HG02852 (cell line): Measurements from ENCODE around the gene CCDC63.
"Not testable (repeated sequence)": the region's sequence is repeated elsewhere in the genome, so short reads cannot be mapped to it uniquely, and the experiment has no call there.

Experiments
- ATAC-seq: cut with Tn5 transposase; IDR thresholded peaks from one replicate; pipeline ENCODE4 v1.9.1; 2021; ENCODE audit warnings: mild to moderate bottlenecking, moderate library complexity; ENCODE audit not compliant: unreplicated experiment

CCDC63 gene

DNA sequence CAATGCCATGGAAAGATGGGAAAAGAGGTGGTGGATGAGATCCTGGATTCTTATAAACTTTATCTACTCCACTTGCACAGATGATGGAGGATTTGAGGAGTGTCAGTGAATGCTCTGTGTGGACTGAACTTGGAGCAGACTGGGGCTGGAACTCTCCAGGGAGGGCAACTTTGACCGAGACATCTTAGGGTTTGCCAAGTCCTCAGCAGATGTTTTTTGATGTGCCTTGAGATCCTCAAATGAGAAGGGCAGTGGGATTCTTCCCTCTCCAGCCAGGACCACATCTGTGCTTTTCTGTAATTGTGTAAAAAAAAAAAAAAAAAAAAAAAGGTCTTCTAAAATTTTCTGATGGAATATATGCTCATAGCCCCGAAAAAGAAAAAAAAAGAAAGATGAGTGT lies 96.6 kb downstream of the CCDC63 start:
- ATAC-seq = no peak

- ATAC-seq = no peak
Observed at GRCh38 chr12:110948041-110948440, 101.3 kb downstream of the CCDC63 start.

DNA sequence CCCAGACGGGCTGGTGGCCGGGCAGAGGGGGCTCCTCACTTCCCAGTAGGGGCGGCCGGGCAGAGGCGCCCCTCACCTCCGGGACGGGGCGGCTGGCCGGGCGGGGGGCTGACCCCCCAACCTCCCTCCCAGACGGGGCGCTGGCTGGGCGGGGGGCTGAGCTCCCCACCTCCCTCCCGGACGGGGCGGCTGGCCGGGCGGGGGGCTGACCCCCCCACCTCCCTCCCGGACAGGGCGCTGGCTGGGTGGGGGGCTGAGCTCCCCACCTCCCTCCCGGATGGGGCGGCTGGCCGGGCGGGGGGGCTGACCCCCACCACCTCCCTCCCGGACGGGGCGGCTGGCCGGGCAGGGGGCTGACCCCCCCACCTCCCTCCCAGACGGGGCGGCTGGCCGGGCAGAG lies 103.7 kb downstream of the CCDC63 start:
- ATAC-seq = not testable (repeated sequence)

DNA sequence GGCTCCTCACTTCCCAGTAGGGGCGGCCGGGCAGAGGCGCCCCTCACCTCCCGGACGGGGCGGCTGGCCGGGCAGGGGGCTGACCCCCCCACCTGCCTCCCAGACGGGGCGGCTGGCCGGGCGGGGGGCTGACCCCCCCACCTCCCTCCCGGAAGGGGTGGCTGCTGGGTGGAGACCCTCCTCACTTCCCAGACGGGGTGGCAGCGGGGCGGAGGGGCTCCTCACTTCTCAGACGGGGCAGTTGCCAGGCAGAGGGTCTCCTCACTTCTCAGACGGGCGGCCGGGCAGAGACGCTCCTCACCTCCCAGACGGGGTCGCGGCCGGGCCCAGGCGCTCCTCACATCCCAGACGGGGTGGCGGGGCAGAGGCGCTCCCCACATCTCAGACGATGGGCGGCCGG lies 104.1 kb downstream of the CCDC63 start:
- not testable (repeated sequence) for ATAC-seq
